Dermis blood vessel endothelial cell (primary cell): ENCODE measurements around the gene IFNLR1. TPM values are rescaled to one million over a fixed set of nuclear protein-coding genes. Genes with fewer than 3 reads are reported as not detected.
"Not testable (repeated sequence)": the region's sequence is repeated elsewhere in the genome, so short reads cannot be mapped to it uniquely, and the experiment has no call there.

Experiments
- DNase-seq: peaks from one replicate; pipeline ENCODE4 v3.0.0; 2010
- total RNA-seq: library from RNA; depleted of rRNA; stranded (reverse); fragments of >200 nt; gene quantifications from 2 replicates; pipeline ENCODE4 v1.2.3, GENCODE V29; 2014

Gene IFNLR1
- under 0.01 and 0.05 TPM in 2 replicates for total RNA-seq

DNA sequence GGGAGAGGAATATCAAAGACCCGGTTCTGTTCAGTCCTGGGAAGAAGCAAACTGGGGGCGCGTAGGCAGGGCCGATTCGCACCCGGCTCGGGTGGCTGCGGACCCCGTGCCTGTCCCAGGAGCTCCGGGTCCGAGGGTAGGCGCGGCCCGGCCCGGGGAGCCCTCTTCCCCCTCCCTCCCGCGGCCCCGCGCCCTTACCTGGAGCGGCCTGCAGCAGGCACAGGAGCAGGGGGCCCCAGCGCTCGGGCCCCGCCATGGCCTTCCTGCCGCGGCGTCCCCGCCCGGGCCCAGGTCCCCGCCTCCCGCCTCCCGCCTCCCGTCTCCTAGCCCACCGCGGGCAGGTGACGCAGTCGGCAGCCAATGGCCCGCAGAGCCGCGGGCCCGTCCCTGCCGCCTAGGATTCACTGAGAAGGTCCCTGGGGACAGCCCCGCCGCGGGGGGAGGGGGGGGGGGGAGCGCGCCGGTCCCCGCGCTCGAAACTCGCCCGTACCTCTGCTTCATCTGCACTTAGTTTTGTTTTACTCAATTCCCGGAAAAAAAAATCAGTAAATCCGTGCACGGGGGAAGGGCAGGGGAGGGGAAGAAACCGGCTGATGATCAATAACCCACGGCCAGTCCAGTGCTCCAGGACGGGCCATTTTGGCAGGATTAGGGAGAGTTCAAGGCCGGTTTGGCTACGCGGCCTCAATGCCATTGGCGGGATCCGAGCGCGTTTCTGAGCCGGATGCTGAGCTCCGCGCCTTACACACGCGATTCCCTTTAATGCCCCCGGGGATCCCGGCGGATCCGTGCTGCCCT is at the start of gene IFNLR1:
IFNLR1 (minus strand) TSS at position 297 of the 798 bp plus-strand sequence; CDS start at position 256, 41 bp downstream.
- DNase-seq = no peak

DNA sequence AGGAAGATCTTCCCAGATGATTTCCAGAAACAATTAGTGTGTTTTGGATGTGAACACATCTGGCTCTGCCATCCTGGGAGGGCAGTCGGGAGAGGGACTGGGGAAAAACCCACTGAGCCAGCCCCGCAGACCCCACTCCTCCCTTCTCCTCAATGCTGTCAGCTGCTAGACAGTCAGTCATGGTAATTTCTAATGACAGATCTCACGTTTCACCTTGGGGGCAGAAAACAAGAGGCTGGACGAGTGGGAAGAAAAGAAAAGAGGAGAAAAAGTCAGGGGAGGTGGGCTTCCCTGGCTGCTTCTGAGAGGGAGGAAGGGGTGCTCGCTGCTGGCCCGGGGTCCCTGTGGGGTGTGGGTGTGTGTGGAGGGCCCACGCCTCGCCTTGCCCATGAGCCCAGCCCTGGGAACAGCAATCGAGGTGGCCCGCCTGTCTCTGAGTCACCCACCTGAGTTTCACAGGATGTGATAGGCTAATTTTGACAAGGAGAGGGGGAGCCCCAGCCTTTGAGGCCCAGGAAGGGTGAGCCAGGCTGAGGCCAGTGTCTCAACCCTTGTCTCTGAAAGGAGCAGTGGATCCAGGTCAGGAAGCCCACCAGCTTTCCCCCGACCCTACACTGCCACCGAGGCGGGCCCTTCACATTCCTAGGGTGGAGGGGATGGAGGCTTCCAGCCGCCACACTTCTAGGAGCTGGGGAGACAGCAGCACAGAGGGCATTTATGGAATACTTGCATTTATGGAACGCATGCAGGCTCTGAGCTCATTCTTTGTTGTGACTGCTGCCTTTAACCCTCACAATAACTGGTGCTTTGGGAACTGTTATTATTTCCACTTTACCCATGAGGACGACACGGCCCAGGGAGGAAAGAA is 49.1 kb upstream of the IFNLR1 start:
- no peak for DNase-seq

GRCh38 chr1:24233684-24234600 is 46.9 kb upstream of the IFNLR1 start:
- no peak for DNase-seq

DNA sequence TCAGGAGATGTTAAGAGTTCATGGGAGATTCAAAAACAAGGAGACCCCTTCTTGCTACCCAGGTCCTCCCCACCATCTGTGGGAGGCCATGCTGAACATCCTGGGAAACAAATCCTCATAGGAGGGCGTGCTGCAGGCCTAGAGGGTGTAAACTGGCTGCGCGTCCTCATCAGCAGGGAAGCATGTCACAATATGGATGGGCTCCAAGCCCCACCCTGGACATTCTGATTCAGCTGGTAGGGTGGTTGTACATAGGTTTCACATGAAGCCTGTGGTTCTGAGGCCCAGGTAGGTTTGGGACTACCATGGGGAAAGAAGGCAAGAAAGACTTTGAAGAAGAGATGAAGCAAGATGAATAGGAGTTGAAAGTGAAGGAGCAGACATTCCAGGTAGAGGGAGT is 44.6 kb upstream of the IFNLR1 start:
- DNase-seq = no peak

DNA sequence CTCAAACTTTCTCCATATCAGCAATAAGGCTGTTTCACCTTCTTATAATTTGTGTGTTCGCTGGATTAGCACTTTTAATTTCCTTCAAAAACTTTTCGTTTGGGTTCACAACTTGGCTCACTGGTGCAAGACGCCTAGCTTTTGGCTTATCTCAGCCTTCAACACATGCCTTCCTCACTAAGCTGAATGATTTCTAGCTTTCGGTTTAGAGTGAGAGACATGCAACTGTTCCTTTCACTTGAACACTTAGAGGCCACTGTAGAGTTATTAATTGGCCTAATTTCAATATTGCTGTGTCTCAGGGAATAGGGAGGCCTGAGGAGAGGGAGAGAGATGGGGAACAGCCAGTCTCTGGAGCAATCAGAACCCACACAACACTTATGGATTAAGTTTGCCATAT is 41.2 kb upstream of the IFNLR1 start:
- DNase-seq = no peak

DNA sequence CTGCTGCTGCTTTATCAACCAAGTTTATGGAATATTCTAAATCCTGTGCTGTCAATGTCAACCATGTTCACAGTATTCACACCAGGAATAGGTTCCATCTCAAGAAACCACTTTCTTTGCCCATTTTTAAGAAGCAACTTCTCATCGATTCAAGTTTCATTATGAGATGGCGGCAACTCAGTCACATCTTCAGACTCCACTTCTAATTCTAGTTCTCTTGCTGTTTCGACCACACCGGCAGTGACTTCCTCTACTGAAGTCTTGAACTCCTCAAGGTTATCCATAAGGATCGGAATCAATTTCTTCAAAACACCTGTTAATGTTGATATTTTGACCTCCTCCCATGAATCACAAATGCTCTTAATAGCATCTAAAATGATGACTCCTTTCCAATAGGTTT is 39.7 kb upstream of the IFNLR1 start:
- DNase-seq = no peak

GRCh38 chr1:24224761-24225160 is 37.7 kb upstream of the IFNLR1 start:
- no peak for DNase-seq

DNA sequence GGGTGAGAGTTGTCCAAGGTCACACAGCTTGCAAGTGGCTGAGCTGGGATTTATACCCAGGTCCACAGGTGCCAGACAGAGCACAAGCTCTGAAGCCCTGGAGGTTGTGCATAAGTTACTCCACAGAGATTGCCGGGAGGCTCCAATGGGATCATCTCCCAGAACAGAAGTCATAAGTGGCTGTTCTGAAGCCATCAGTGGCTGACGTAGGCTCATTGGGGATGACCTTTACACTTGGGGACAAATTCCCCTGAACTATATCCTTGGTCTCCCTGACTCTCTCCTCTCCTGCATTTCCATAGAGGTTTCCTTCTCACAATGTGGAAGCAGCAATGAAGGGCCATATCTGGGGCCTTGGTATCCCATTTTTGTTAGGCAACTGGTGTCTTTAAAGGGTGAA is 37.0 kb upstream of the IFNLR1 start:
- DNase-seq = no peak

DNA sequence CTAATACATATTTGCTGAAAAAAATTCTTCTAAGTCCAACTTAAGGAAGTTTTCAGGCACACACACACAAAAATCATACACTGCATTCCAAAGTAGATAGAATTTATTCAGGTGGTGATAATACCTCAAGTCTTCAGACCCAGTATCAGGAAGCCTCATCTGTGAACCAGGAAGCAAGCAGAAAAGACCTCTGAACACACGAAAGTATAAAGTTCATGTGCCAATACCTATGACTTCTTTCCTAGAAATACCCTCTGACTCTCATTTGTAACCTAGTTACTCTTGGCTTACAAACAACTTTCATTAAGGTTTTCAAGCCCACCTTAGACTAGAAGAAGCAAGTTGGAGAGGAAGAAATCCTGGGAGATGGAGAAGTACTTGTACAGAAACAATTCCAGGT is 35.7 kb upstream of the IFNLR1 start:
- no peak for DNase-seq

- DNase-seq = no peak
These were observed 35.0 kb upstream of the IFNLR1 start for GRCh38 chr1:24222008-24222605.

- no peak for DNase-seq
These were observed 34.2 kb upstream of the IFNLR1 start for GRCh38 chr1:24221246-24221645.

DNA sequence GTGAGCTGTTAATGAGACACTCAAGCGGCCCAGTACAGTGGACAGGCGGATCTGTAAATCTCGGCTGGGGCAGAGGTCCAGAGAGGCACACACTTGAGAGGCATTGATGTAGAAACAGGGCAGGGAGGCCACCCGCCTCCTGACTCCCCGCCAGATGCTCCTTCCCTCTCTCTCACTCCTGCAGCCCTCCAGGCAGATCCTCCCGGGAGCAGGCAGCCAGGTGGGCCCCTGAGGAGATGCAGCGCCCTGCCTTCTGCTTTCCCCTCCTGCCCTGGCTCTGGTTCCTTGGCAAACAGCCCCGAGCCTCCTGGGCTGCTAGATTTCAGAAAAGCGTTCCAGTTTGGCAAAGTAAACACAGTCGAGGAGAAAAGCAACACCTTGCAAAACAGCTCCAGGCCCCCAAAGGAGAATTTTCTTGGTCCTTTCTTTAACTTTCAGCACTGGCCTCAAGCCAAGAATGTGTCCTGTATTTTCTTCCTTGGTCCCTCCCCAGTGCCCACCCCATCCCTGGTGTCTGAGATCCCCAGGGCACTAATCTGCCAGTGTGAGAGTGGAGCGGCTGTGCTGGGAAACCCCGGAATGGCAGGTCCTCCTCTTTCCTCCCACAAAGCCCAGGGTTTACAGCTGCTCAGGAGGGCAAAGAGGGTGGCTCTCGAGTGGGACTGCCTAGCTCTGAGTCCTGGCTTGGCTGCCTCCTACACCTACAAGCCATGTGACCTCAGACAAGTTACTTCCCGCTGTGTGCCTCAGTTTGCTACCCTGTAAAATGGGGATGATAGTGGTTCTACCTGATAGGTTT is 29.4 kb upstream of the IFNLR1 start:
- no peak for DNase-seq

- no peak for DNase-seq
These were observed 28.2 kb upstream of the IFNLR1 start for GRCh38 chr1:24215226-24215814.

GRCh38 chr1:24212376-24212775 is 25.3 kb upstream of the IFNLR1 start:
- DNase-seq = no peak

GRCh38 chr1:24210195-24210627 is 23.1 kb upstream of the IFNLR1 start:
- DNase-seq = no peak

DNA sequence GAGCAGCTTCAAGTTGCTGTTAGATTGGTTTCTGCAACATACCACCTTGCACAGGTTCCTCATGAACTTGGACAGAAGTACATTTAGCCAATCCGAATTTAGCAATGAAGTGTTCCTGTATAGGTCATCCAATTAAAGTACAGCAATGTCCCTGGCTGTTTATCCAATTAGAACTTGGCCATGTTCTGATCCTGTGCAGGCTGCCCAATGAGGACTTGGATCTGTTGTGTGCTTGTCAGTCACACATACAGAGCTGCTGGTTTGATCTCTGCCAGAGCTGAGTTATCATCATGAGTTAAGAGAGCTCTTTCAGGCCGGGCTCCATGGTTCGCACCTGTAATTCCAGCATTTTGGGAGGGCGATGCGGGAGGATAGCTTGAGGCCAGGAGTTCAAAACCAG is 22.0 kb upstream of the IFNLR1 start:
- no peak for DNase-seq

DNA sequence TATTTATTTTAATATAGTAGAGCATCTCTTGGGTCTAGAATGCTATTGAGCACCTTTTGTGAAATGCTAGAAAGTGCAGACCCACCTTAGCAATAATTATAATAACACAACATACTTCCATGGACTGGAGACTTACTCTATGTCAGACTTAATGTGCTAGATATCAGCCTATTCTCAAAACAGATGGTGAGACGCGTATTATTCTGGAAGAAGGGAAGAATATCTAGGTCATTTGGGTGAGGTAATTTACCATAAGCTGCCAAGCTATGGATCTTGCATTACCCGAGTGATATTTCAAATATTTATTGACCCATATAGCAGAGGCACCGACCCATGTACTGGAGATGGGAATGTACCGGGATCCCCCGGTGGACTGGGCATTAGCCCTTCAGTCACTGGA is 20.6 kb upstream of the IFNLR1 start:
- DNase-seq = no peak

DNA sequence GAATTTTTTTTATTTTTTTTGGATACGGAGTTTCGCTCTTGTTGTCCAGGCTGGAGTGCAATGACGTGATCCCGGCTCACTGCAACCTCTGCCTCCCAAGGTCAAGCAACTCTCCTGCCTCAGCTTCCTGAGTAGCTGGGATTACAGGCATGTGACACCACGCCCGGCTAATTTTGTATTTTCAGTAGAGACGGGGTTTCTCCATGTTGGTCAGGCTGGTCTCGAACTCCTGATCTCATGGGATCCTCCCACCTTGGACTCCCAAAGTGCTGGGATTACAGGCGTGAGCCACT is 20.3 kb upstream of the IFNLR1 start:
- not testable (repeated sequence) for DNase-seq

- DNase-seq = no peak
These were observed 19.7 kb upstream of the IFNLR1 start for GRCh38 chr1:24206516-24207394.

GRCh38 chr1:24206083-24206464 is 19.0 kb upstream of the IFNLR1 start:
- no peak for DNase-seq
